A673 (cell line): Measurements from ENCODE around the gene SRMS.

Experiments used
- CTCF ChIP-seq: fragments of 300-800, 200-600 bp; sonication (generic); conservative IDR thresholded peaks from 2 replicates; pipeline ENCODE4 v1.5.1; 2017; ENCODE audit warnings: low read depth, mild to moderate bottlenecking, antibody characterized with exemption, low read length, moderate library complexity, mixed read lengths
- EZH2 ChIP-seq: fragments of 200-600 bp; sonication (generic); IDR thresholded peaks from 2 replicates; pipeline ENCODE4 v1.6.1; 2017; ENCODE audit warnings: borderline replicate concordance, low read depth, mild to moderate bottlenecking, mixed read lengths, antibody characterized with exemption, low read length; ENCODE audit not compliant: poor library complexity, severe bottlenecking

DNA sequence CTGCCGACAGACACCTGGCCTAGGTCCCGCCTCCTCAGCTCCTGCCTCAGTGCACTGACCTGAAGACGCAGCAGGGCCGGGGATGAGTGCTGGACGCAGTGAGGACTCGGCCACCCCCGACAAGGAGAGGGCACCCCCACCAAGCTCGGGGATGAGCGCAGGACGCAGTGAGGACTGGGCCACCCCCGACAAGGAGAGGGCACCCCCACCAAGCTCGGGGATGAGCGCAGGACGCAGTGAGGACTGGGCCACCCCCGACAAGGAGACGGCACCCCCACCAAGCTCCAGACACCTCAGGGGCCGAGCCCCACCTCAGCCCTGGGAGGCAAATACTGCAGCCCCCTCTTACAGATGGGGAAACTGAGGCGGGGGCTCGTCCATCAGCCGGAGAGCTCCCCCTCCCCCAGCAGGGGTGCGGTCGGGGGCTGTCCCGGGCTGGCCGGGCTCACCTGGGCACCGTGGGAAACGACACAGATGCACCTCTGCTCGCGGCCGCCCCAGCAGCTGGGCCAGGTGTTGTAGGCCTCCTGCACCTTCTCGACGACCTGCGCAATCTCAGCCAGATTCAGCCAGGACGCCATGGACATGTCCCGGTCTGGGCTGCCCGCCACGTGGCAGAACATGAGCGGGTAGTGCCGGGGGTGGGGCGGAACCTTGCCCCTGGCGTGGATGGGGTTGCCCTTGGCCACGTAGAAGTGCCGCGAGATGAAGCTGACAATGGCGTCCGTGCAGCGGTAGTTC, 19.0 kb upstream of the SRMS start:
- TF ChIP-seq CTCF (no peak), EZH2 (no peak)
